Measurements from ENCODE around the gene BMPR1A.

The BMPR1A gene

GRCh38 chr10:86904600-86904999, 148.2 kb downstream of the BMPR1A start:
- no peak for DNase-seq (ENCODE audit: low read depth)
- TF ChIP-seq, protein P1, sequence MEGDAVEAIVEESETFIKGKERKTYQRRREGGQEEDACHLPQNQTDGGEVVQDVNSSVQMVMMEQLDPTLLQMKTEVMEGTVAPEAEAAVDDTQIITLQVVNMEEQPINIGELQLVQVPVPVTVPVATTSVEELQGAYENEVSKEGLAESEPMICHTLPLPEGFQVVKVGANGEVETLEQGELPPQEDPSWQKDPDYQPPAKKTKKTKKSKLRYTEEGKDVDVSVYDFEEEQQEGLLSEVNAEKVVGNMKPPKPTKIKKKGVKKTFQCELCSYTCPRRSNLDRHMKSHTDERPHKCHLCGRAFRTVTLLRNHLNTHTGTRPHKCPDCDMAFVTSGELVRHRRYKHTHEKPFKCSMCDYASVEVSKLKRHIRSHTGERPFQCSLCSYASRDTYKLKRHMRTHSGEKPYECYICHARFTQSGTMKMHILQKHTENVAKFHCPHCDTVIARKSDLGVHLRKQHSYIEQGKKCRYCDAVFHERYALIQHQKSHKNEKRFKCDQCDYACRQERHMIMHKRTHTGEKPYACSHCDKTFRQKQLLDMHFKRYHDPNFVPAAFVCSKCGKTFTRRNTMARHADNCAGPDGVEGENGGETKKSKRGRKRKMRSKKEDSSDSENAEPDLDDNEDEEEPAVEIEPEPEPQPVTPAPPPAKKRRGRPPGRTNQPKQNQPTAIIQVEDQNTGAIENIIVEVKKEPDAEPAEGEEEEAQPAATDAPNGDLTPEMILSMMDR (IDR thresholded peaks at IDR 0.05; ENCODE audit: low read depth, low read length, missing control alignments): no peak
- H3K4me3 ChIP-seq (ENCODE audit: low read depth, low read length): no peak overlapping the region

DNA sequence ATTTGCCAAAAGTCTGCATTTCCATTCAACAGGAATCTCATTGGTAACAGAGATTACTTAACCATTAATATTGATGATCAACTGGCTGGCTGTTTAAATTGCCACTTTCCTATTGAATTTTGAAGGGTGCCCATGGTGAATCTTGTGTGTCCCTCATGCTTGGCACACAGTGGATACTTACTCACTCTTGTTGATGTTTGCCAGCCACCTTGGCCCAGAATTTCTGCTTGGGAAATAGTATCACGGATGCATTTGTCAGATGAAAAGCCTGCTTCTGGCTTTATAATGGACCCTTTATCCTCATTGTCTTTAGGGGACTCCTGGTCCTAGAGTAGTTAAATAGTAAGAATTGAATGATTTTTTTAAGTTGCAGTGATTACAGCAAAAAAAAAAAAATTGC, 149.0 kb downstream of the BMPR1A start:
- TF ChIP-seq, protein P1 (IDR thresholded peaks at IDR 0.05; ENCODE audit: low read depth, low read length, missing control alignments): no peak
- no peak for DNase-seq (ENCODE audit: low read depth)
- H3K4me3 ChIP-seq (ENCODE audit: low read depth, low read length): no peak overlapping the region

- H3K4me3 ChIP-seq (ENCODE audit: low read depth, low read length): no peak overlapping the region
- DNase-seq (ENCODE audit: low read depth): no peak
- TF ChIP-seq, protein P1 (IDR thresholded peaks at IDR 0.05; ENCODE audit: low read depth, low read length, missing control alignments): no peak
Measured at GRCh38 chr10:86914734-86915133, 158.3 kb downstream of the BMPR1A start.

- TF ChIP-seq, protein P1 (IDR thresholded peaks at IDR 0.05; ENCODE audit: low read depth, low read length, missing control alignments): no peak
- DNase-seq (ENCODE audit: low read depth): no peak
- H3K4me3 ChIP-seq (ENCODE audit: low read depth, low read length): no peak overlapping the region
Measured at GRCh38 chr10:86918022-86918471, 161.6 kb downstream of the BMPR1A start.

- H3K4me3 ChIP-seq (ENCODE audit: low read depth, low read length): no peak overlapping the region
- TF ChIP-seq, protein P1 (IDR thresholded peaks at IDR 0.05; ENCODE audit: low read depth, low read length, missing control alignments): no peak
- no peak for DNase-seq (ENCODE audit: low read depth)
Measured at GRCh38 chr10:86922553-86922961, 166.1 kb downstream of the BMPR1A start.

GRCh38 chr10:86929468-86930380, 173.3 kb downstream of the BMPR1A start:
- no peak for DNase-seq (ENCODE audit: low read depth)
- no peak overlapping the region for H3K4me3 ChIP-seq (ENCODE audit: low read depth, low read length)
- TF ChIP-seq, protein P1 (IDR thresholded peaks at IDR 0.05; ENCODE audit: low read depth, low read length, missing control alignments): no peak

All from GM12864 (cell line).